OCI-LY7 (cell line): ENCODE results near the gene ZBED1.

Experiments
- EZH2phosphoT487 ChIP-seq: fragments of 200-600 bp; sonication (generic); IDR thresholded peaks from 2 replicates; pipeline ENCODE4 v1.6.1; 2018; ENCODE audit warnings: low read depth, borderline replicate concordance, mild to moderate bottlenecking, mixed run types, antibody characterized with exemption, low read length, moderate library complexity, mixed read lengths
- TF ChIP-seq, protein P1 (sequence below): fragments of 200-600 bp; sonication (generic); conservative IDR thresholded peaks from 2 replicates; pipeline ENCODE4 v1.5.1; 2014; ENCODE audit warnings: mild to moderate bottlenecking, antibody characterized with exemption, low read length, moderate library complexity, mixed read lengths

GRCh38 chrX:2508648-2509335 lies 8.0 kb upstream of the ZBED1 start:
- TF ChIP-seq, protein P1, sequence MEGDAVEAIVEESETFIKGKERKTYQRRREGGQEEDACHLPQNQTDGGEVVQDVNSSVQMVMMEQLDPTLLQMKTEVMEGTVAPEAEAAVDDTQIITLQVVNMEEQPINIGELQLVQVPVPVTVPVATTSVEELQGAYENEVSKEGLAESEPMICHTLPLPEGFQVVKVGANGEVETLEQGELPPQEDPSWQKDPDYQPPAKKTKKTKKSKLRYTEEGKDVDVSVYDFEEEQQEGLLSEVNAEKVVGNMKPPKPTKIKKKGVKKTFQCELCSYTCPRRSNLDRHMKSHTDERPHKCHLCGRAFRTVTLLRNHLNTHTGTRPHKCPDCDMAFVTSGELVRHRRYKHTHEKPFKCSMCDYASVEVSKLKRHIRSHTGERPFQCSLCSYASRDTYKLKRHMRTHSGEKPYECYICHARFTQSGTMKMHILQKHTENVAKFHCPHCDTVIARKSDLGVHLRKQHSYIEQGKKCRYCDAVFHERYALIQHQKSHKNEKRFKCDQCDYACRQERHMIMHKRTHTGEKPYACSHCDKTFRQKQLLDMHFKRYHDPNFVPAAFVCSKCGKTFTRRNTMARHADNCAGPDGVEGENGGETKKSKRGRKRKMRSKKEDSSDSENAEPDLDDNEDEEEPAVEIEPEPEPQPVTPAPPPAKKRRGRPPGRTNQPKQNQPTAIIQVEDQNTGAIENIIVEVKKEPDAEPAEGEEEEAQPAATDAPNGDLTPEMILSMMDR: no peak
- no peak for TF ChIP-seq EZH2phosphoT487
